ENCODE results near the gene TC2N.

GRCh38 chr14:91890291-91890749, 23.0 kb upstream of the TC2N start:
- TF ChIP-seq EZH2 (IDR thresholded peaks at IDR 0.05; ENCODE audit: insufficient read depth, low read length): no peak
- TF ChIP-seq, protein P1, sequence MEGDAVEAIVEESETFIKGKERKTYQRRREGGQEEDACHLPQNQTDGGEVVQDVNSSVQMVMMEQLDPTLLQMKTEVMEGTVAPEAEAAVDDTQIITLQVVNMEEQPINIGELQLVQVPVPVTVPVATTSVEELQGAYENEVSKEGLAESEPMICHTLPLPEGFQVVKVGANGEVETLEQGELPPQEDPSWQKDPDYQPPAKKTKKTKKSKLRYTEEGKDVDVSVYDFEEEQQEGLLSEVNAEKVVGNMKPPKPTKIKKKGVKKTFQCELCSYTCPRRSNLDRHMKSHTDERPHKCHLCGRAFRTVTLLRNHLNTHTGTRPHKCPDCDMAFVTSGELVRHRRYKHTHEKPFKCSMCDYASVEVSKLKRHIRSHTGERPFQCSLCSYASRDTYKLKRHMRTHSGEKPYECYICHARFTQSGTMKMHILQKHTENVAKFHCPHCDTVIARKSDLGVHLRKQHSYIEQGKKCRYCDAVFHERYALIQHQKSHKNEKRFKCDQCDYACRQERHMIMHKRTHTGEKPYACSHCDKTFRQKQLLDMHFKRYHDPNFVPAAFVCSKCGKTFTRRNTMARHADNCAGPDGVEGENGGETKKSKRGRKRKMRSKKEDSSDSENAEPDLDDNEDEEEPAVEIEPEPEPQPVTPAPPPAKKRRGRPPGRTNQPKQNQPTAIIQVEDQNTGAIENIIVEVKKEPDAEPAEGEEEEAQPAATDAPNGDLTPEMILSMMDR (IDR thresholded peaks at IDR 0.05; ENCODE audit: insufficient read depth, low read depth, low read length): no peak

All from astrocyte (in vitro differentiated cells and primary cell).